Right atrium auricular region (tissue), 2 donors: ENCODE results near the gene TTC16. TPM values are rescaled to one million over a fixed set of nuclear protein-coding genes. Genes with fewer than 3 reads are reported as not detected.
"Not testable (repeated sequence)": the region's sequence is repeated elsewhere in the genome, so short reads cannot be mapped to it uniquely, and the experiment has no call there.

ENCODE experiments used
- DNase-seq: peaks from one replicate; pipeline ENCODE4 v3.0.0-alpha.2; 2019; ENCODE audit warnings: low spot score
- H3K27ac ChIP-seq, 2 donors: fragments of 200-600 bp; sonication (generic); 1 replicate in 1 of 2; 2 replicates in 1 of 2; pipeline ENCODE4 v1.5.1; 2016 to 2019
- H3K27me3 ChIP-seq, 2 donors: fragments of 200-600 bp; sonication (generic); one replicate each; pipeline versions ENCODE4 v1.5.1 to v1.6.0; 2017 to 2019
- H3K36me3 ChIP-seq: fragments of 200-600 bp; sonication (generic); one replicate; pipeline ENCODE4 v1.5.1; 2016
- H3K4me1 ChIP-seq, 2 donors: fragments of 200-600 bp; sonication (generic); one replicate each; pipeline versions ENCODE4 v1.5.1 to v1.6.0; 2017 to 2019
- H3K4me3 ChIP-seq, 2 donors: fragments of 200-600 bp; sonication (generic); 1 replicate in 1 of 2; 2 replicates in 1 of 2; pipeline ENCODE4 v1.5.1; 2017 to 2019; ENCODE audit warnings: mild to moderate bottlenecking in 1 of 2, moderate library complexity in 1 of 2
- H3K9me3 ChIP-seq, 2 donors: fragments of 200-600 bp; sonication (generic); one replicate each; pipeline ENCODE4 v1.5.1; 2019
- total RNA-seq, 2 donors: library from RNA; depleted of rRNA; stranded (reverse); fragments of >200 nt; gene quantifications; one replicate each; pipeline ENCODE4 v1.1.0, GENCODE V29; 2016
- TF ChIP-seq, protein P1 (sequence below), 2 donors: fragments of 200-600 bp; sonication (generic); IDR thresholded peaks; one replicate each; pipeline ENCODE4 v1.5.1; 2019; ENCODE audit warnings: antibody characterized with exemption in 2 of 2

TTC16 gene
- total RNA-seq, 2 donors from 2014 or later, result 0.11 to 0.16 TPM

- peak overlapping the region in 1 of 2 donors; percentile 32 for H3K4me3 ChIP-seq
These were observed 61.6 kb downstream of the TTC16 start for GRCh38 chr9:127777368-127777980.

DNA sequence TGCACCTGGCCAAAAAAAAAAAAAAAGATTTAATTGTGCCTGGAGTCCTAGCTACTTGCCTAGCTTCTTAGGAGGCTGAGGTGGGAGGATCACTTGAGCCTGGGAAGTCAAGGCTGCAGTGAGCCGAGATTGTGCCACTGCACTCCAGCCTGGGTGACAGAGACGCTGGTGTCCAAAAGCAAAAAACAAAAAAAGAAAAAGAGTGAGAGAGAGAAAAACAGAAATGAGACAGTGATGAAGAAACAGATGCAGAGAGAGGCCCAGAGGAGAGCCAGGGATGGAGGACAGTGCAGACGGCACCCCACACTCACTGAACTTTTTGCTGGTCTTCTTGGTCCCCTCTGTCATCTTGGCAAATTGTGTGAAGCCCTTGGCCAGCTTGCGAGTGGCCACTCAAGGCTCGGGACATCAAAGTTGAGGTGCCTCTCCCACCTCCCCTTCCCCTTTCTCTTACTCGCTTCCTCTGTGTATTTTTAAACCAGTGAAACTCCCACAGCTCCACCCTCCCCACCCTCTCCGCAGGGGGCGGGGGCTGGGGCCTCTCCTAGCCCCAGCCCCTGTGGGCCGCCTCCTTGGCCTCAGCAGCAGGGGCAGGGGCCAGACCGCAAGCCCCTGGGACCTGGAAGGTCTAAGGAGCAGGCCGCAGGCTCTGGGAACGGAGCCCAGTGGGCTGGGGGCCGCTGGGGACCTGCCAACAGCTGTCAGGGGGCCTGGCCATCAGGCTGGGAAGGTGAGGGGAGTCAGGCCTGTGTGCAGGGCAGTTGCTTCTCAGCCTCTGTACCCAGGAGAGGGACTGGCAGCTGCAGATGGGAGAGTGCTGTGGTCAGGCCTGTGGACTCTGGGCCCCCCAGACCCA lies 62.6 kb downstream of the TTC16 start, which contains the start of gene SH2D3C:
Gene SH2D3C, minus strand, starts transcription at position 387 of the 856 bp plus-strand sequence. Its CDS starts 39 bp downstream, at position 348.
- DNase-seq, result no peak
- TF ChIP-seq, protein P1, sequence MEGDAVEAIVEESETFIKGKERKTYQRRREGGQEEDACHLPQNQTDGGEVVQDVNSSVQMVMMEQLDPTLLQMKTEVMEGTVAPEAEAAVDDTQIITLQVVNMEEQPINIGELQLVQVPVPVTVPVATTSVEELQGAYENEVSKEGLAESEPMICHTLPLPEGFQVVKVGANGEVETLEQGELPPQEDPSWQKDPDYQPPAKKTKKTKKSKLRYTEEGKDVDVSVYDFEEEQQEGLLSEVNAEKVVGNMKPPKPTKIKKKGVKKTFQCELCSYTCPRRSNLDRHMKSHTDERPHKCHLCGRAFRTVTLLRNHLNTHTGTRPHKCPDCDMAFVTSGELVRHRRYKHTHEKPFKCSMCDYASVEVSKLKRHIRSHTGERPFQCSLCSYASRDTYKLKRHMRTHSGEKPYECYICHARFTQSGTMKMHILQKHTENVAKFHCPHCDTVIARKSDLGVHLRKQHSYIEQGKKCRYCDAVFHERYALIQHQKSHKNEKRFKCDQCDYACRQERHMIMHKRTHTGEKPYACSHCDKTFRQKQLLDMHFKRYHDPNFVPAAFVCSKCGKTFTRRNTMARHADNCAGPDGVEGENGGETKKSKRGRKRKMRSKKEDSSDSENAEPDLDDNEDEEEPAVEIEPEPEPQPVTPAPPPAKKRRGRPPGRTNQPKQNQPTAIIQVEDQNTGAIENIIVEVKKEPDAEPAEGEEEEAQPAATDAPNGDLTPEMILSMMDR (IDR thresholded peaks at IDR 0.05), result no peak
- H3K4me1 ChIP-seq, result peaks cover 0 to 21% of the 10 kb centered on the region in 2 donors
- no peaks in the 10 kb centered on the region for H3K27me3 ChIP-seq
- no peaks in the 10 kb centered on the region for H3K9me3 ChIP-seq
- no peaks in the 10 kb centered on the region for H3K36me3 ChIP-seq
- peak within 1 kb of the TSS in 1 of 2 donors; percentile 32 for H3K4me3 ChIP-seq
- H3K27ac ChIP-seq, result peak within 1 kb of the TSS; percentile 48 to 59

More at GRCh38 chr9:127777368-127777980, 61.6 kb downstream of the TTC16 start:
- no peaks in the 10 kb centered on the region for H3K9me3 ChIP-seq
- TF ChIP-seq, protein P1 (IDR thresholded peaks at IDR 0.05), result no peak
- peaks cover 0 to 21% of the 10 kb centered on the region in 2 donors for H3K4me1 ChIP-seq
- DNase-seq, result no peak
- no peaks in the 10 kb centered on the region for H3K27me3 ChIP-seq
- peak overlapping the region in 1 of 2 donors; percentile 10 for H3K27ac ChIP-seq
- no peaks in the 10 kb centered on the region for H3K36me3 ChIP-seq

- no peaks in the 10 kb centered on the region for H3K9me3 ChIP-seq
- H3K36me3 ChIP-seq, result no peaks in the 10 kb centered on the region
- peak overlapping the region in 1 of 2 donors; percentile 32 for H3K4me3 ChIP-seq
- H3K27ac ChIP-seq, result peak overlapping the region; percentile 48 to 59
- TF ChIP-seq, protein P1 (IDR thresholded peaks at IDR 0.05), result no peak
- peaks cover 0 to 29% of the 10 kb centered on the region in 2 donors for H3K4me1 ChIP-seq
- DNase-seq, result no peak
- H3K27me3 ChIP-seq, result no peaks in the 10 kb centered on the region
These were observed 63.5 kb downstream of the TTC16 start for GRCh38 chr9:127779136-127779981.

DNA sequence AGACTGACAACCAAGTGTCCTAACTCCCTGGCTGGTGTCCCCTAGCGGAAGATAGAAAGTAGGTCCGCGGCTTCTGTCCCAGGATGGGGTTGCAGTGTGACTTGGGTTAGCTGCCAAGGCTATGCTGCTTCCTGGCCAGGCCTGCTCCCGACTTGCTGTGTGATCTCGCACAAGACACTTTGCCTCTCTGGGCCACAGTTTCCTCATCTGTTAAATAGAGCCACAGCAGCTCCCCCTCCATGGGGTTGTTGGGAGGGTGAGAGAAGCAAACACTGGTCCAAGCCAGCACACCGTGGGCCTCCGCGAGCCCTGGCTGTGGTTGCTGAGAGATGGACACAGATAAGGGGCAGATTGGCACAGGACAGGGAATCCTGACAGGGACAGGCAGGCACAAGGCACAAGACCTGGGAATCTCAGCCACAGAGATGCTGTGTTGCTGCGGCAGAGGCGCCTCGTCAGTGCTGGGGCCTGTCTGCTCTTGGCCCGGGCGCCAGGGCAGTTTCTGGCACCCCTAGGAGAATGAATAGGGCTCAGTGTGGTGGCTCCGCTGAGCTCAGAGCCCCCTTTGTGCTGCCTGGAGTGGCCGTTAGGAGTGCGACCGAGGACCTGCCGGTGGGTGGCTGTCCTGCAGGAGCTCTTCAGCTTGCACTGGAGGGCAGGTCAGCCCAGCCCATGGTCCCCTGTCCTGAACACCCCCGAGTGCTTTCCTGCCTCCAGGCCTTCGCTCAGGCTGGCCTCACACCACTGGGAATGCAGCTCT lies 64.4 kb downstream of the TTC16 start:
- DNase-seq, result no peak
- no peaks in the 10 kb centered on the region for H3K27me3 ChIP-seq
- no peak overlapping the region for H3K27ac ChIP-seq
- TF ChIP-seq, protein P1 (IDR thresholded peaks at IDR 0.05), result no peak
- peaks cover 0 to 35% of the 10 kb centered on the region in 2 donors for H3K4me1 ChIP-seq
- no peaks in the 10 kb centered on the region for H3K36me3 ChIP-seq
- no peak overlapping the region for H3K4me3 ChIP-seq
- H3K9me3 ChIP-seq, result no peaks in the 10 kb centered on the region

GRCh38 chr9:127780909-127781308 lies 65.0 kb downstream of the TTC16 start:
- not testable (repeated sequence) for H3K27me3 ChIP-seq, H3K9me3 ChIP-seq, DNase-seq, H3K27ac ChIP-seq, H3K4me3 ChIP-seq, H3K36me3 ChIP-seq
- H3K4me1 ChIP-seq, result peaks cover 0 to 35% of the 10 kb centered on the region in 2 donors

Other genes starting within 250 kb of the TTC16 start
- 10 to 100 TPM; 44.9 to 72.8 TPM for gene STXBP1, start 103.8 kb upstream of the TTC16 start, total RNA-seq
- gene CFAP157, start 9.1 kb upstream of the TTC16 start, total RNA-seq, result not detected
- 10 to 100 TPM; 16.5 to 16.7 TPM for gene PTRH1, start 416 bp upstream of the TTC16 start, total RNA-seq
- gene TOR2A, start 19.2 kb downstream of the TTC16 start, total RNA-seq, result 1 to 10 TPM; 3.9 to 7.0 TPM
- gene SH2D3C, start 62.6 kb downstream of the TTC16 start, total RNA-seq, result 10 to 100 TPM; 11.5 to 16.5 TPM
- 10 to 100 TPM; 37.2 to 53.3 TPM for gene CDK9, start 70.0 kb downstream of the TTC16 start, total RNA-seq
- 10 to 100 TPM; 43.9 to 47.0 TPM for gene FPGS, start 86.8 kb downstream of the TTC16 start, total RNA-seq
- gene ENG, start 138.6 kb downstream of the TTC16 start, total RNA-seq, result 100 to 1,000 TPM; 142 to 511 TPM
- gene AK1, start 161.6 kb downstream of the TTC16 start, total RNA-seq, result 100 to 1,000 TPM; 263 to 398 TPM
- 100 to 1,000 TPM in 1 of 2 donors, 10 to 100 TPM in 1; 68.2 to 106 TPM for gene ST6GALNAC6, start 183.5 kb downstream of the TTC16 start, total RNA-seq
- 10 to 100 TPM; 31.7 to 59.0 TPM for gene ST6GALNAC4, start 201.0 kb downstream of the TTC16 start, total RNA-seq
- under 1 TPM in 1 of 2 donors, not detected in 1; 0.20 TPM for gene PIP5KL1, start 214.7 kb downstream of the TTC16 start, total RNA-seq
- gene DPM2, start 221.8 kb downstream of the TTC16 start, total RNA-seq, result 10 to 100 TPM in 1 of 2 donors, 1 to 10 TPM in 1; 4.7 to 11.4 TPM